T-helper 1 cell treated with Interleukin-12 subunit alpha and Interleukin-12 subunit beta and Interleukin-4 antibody, amounts not matched to agents 30 μg/mL and 1 μg/mL, for 36 hours (primary cell): ENCODE data around the gene PLA2G12B.
"Not testable (repeated sequence)": the region's sequence is repeated elsewhere in the genome, so short reads cannot be mapped to it uniquely, and the experiment has no call there.

ENCODE experiments used
- H3K27ac Mint-ChIP-seq: one replicate; pipeline ENCODE4 v1.8.0; 2021; ENCODE audit warnings: mild to moderate bottlenecking, mixed read lengths
- H3K27me3 Mint-ChIP-seq: one replicate; pipeline ENCODE4 v1.8.0; 2021; ENCODE audit warnings: low read depth, mixed read lengths
- H3K36me3 Mint-ChIP-seq: one replicate; pipeline ENCODE4 v1.8.0; 2021; ENCODE audit warnings: low read depth, mixed read lengths
- H3K4me1 Mint-ChIP-seq: one replicate; pipeline ENCODE4 v1.8.0; 2021; ENCODE audit warnings: low read depth, mixed read lengths
- H3K4me3 Mint-ChIP-seq: one replicate; pipeline ENCODE4 v1.8.0; 2021; ENCODE audit warnings: mild to moderate bottlenecking, moderate library complexity, mixed read lengths
- H3K9me3 Mint-ChIP-seq: one replicate; pipeline ENCODE4 v1.8.0; 2021; ENCODE audit warnings: mixed read lengths

The PLA2G12B gene

DNA sequence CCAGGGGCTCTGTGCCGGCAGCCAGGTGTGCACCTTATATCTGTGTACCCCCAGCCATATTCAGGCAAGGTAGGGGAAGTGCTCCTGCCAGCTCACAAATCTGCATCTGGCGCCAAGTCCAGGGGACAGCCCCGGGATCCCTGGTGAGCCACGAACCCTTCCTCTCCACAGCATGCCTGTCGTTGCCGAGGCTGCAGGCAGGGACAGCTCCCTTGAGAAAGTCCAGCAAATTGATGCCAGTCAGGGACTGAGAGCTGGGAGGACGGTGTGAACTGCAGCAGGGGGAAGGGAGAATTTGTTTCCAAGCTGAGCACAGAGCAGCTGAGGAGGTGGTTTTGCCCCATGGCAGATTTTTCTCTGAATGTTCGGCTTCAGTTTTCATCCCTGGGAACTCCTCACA is 919 bp downstream of the PLA2G12B start:
- Mint-ChIP-seq H3K4me3 (no peak overlapping the region), H3K9me3 (no peaks in the 10 kb centered on the region), H3K4me1 (no peaks in the 10 kb centered on the region), H3K27ac (no peak overlapping the region), H3K36me3 (no peaks in the 10 kb centered on the region), H3K27me3 (peaks cover under 1% of the 10 kb centered on the region)

DNA sequence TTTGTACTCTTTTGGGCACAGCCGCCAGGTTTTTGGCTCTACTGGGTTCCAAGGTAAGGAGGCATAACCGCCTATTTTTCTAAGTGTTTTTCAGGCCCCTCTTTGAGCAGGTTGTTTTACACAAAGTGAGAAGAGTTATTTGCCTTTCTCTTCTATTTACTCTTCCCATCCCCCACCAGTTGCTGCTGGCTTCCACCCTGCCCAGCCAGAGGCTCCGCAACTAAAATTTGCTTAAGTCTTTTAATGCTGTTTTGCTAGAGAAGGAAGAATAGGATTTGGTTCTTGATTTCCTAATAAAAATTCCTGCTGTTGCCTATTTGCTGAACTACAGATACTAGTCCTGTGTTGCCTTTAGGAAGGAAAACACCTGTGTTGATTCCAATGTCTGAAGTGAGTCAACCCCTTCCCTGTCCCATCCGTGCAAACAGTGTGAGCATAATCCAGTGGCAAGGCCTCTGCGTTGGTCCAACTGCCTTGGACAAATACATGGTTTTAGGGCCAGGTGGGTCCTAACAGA is 1.9 kb downstream of the PLA2G12B start:
- H3K27me3 Mint-ChIP-seq = peaks cover 3% of the 10 kb centered on the region
- no peak overlapping the region for H3K4me3 Mint-ChIP-seq
- H3K27ac Mint-ChIP-seq = no peak overlapping the region

DNA sequence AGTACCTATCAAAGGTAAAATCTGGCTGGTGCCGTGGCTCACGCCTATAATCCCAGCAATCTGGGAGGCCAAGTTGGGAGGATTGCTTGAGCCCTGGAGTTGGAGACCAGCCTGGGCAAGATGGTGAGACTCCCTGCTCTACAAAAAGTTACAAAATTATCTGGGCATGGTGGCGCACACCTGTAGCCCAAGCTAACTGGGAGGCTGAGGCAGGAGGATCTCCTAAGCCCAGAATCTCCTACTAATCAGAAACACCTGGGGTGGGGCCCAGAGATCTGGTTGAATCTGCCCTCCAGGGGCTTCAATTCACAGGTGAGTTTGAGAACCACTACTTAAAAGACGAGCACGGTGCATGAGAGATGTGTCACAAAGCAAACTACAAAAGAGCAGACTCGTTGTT is 2.4 kb downstream of the PLA2G12B start:
- Mint-ChIP-seq H3K4me3 (no peak overlapping the region), H3K36me3 (no peaks in the 10 kb centered on the region), H3K27ac (no peak overlapping the region), H3K4me1 (no peaks in the 10 kb centered on the region), H3K9me3 (no peaks in the 10 kb centered on the region), H3K27me3 (peaks cover 3% of the 10 kb centered on the region)

More for the DNA sequence above, 1.9 kb downstream of the PLA2G12B start:
- no peaks in the 10 kb centered on the region for H3K9me3 Mint-ChIP-seq
- no peaks in the 10 kb centered on the region for H3K4me1 Mint-ChIP-seq
- H3K36me3 Mint-ChIP-seq = no peaks in the 10 kb centered on the region

DNA sequence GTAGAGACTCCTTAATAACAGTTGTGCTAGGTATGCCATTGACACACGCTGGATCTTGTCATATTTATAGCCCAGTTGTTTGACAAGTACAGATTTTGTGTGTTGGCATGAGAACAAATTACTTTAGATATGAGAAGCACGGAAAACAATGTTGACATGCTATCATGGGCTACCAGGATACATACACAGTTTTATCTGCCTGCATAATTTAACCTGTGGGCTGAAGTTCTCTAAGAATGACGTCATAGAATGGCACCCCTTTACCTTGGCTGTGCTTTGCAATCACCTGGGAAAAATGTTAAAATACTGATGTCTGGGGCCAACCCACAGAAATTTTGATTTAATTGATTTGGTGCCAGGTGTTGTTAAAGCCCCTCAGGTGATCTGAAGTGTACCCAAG is 2.8 kb downstream of the PLA2G12B start:
- H3K4me3 Mint-ChIP-seq = no peak overlapping the region
- no peak overlapping the region for H3K27ac Mint-ChIP-seq
- H3K9me3 Mint-ChIP-seq = no peaks in the 10 kb centered on the region
- no peaks in the 10 kb centered on the region for H3K36me3 Mint-ChIP-seq
- H3K27me3 Mint-ChIP-seq = peaks cover 3% of the 10 kb centered on the region
- H3K4me1 Mint-ChIP-seq = no peaks in the 10 kb centered on the region

DNA sequence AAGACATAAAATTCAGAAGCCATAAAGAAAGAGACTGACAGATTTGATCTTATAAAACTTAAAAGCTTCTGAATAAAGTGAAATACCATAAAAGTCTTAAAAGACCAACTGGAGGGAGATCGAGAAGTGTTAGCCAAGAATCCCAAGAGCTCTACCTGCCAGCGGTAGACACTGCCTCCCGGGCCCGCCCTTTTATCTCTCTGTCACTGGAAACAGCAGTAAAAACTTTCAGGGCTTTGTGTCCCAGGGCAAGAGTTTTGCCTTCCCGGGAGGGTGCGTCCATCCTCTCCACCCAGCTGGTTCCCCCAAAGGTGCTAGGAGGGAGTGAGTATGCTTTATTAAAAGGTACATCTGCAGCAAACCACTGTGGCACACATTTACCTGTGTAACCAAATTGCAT is 5.8 kb downstream of the PLA2G12B start:
- no peaks in the 10 kb centered on the region for H3K4me1 Mint-ChIP-seq
- H3K27me3 Mint-ChIP-seq = peaks cover 13% of the 10 kb centered on the region
- no peak overlapping the region for H3K27ac Mint-ChIP-seq
- no peaks in the 10 kb centered on the region for H3K36me3 Mint-ChIP-seq
- no peak overlapping the region for H3K4me3 Mint-ChIP-seq
- H3K9me3 Mint-ChIP-seq = no peaks in the 10 kb centered on the region

DNA sequence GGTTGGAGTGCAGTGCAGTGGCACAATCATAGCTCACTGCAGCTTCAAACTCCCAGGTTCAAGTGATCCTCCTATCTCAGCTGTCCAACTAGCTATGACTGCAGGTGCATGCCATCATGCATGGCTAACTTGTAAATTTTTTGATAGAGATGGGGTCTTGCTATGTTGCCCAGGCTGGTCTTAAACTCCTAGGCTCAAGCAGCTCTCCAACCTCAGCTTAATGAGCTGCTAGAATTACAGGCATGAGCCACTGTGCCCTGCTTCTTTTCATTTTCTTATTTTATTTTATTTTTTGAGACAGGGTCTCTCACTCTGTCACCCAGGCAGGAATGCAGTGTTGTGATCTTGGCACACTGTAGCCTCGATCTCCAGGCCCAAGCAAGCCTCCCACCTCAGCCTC is 7.6 kb downstream of the PLA2G12B start:
- Mint-ChIP-seq H3K9me3 (no peaks in the 10 kb centered on the region), H3K27ac (no peak overlapping the region), H3K36me3 (no peaks in the 10 kb centered on the region), H3K4me1 (no peaks in the 10 kb centered on the region), H3K27me3 (peaks cover 14% of the 10 kb centered on the region), H3K4me3 (no peak overlapping the region)

DNA sequence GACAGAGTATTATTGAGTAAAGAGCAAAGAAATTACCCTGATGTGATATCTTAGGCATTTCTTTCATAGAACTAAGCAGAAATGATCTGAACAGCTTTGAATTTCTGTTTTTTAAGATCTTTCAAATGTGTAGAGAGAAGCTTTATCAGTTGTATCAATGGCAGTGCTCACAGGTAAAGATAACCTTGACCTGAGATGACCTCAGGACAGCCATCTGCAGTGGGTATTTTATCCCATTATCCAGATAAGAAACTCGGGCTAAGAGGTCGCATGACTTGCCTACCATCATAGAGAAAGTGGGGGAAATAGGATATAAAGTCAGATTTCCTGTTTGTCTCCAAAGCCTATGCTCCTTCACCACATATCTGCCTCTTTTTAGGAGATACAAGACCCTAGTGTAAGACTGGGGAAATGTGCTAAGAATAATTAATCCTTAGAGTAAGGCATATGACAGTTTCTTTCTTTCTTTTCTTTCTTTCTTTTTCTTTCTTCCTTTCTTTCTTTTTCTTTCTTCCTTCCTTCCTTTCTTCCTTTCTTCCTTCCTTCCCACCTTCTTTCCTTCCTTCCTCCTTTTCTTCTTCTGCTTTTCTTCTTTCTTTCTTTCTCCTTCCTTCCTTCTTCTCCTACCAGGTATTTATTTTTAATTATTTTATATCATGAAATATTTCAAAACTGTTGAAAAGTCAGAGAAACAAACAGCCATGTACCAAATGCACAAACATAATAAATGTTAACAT is 10.9 kb downstream of the PLA2G12B start:
- Mint-ChIP-seq H3K27ac (no peak overlapping the region), H3K27me3 (peaks cover 14% of the 10 kb centered on the region), H3K36me3 (no peaks in the 10 kb centered on the region), H3K4me3 (no peak overlapping the region), H3K4me1 (no peaks in the 10 kb centered on the region), H3K9me3 (no peaks in the 10 kb centered on the region)

DNA sequence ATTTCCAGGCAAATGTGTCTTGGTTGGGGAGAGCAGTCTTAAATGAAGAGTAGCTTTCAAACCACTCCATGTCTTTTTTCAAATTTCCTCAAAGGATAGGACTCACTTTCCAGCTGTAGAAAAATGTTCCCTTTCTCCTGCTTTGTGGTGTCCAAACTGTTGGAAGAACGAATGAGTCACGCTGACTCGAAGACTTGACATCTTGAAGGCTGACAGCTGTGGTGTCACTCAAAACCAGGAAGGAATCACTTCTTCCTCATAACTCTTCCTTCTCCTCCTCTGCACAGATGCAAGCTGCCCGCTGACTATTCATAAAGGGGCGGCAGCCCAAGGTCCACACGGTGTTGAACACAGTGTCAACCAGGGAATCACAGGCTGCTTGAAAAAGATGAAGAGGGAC is 19.2 kb downstream of the PLA2G12B start:
- Mint-ChIP-seq H3K4me1 (no peaks in the 10 kb centered on the region), H3K4me3 (no peak overlapping the region), H3K36me3 (no peaks in the 10 kb centered on the region), H3K27ac (no peak overlapping the region), H3K9me3 (no peaks in the 10 kb centered on the region), H3K27me3 (no peaks in the 10 kb centered on the region)

DNA sequence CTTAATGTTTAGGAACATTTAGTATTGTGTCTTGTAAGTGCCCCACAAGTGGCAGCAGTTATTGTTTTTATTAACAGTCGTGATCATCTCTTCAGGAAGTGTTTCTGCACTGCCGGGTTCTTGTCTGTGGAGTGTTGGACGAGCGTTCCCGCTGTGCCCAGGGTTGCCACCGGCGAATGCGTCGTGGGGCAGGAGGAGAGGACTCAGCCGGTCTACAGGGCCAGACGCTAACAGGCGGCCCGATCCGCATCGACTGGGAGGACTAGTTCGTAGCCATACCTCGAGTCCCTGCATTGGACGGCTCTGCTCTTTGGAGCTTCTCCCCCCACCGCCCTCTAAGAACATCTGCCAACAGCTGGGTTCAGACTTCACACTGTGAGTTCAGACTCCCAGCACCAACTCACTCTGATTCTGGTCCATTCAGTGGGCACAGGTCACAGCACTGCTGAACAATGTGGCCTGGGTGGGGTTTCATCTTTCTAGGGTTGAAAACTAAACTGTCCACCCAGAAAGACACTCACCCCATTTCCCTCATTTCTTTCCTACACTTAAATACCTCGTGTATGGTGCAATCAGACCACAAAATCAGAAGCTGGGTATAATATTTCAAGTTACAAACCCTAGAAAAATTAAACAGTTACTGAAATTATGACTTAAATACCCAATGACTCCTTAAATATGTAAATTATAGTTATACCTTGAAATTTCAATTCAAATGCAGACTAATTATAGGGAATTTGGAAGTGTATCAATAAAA is 22.2 kb downstream of the PLA2G12B start:
- Mint-ChIP-seq H3K4me1 (no peaks in the 10 kb centered on the region), H3K9me3 (no peaks in the 10 kb centered on the region), H3K4me3 (no peak overlapping the region), H3K27ac (no peak overlapping the region), H3K27me3 (no peaks in the 10 kb centered on the region), H3K36me3 (no peaks in the 10 kb centered on the region)

DNA sequence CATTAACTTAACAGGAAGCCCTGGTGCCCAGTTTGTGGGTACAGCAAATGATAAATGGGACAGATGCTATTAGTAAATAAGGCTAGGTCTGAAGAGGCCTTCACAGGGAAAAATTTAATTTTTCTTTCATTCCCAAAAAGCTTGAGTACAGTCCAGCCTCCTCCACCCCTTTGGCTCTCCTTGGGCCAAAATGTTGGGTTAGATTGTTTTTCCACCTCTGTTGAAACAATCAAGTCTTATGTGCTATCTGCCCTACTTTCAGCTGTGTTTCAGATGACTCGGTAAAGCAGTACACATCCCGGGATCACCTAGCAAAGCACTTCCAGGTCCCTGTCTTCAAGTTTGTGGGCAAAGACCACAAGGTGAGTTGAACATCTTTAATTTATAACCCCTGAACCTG is 24.3 kb downstream of the PLA2G12B start:
- Mint-ChIP-seq H3K36me3 (no peaks in the 10 kb centered on the region), H3K9me3 (no peaks in the 10 kb centered on the region), H3K27ac (no peak overlapping the region)

DNA sequence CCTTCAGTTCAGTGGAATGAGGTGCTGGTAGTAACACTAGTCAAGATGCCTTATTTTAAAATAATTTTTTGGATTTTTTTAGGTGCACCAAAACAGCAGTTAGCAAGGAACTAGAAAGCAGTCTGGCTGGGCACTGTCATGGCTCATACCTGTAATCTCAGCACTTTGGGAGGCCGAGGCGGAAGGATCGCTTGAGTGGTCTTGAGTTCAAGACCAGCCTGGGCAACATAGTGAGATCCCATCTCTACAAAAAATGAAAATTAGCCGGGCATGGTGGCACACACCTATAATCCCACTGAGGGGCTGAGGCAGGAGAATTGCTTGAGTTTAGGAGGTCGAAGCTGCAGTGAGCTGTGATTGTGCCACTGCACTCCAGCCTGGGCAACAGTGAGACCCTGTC is 25.8 kb downstream of the PLA2G12B start:
- Mint-ChIP-seq H3K27ac (no peak overlapping the region), H3K27me3 (no peaks in the 10 kb centered on the region), H3K36me3 (no peaks in the 10 kb centered on the region), H3K4me1 (no peaks in the 10 kb centered on the region), H3K9me3 (no peaks in the 10 kb centered on the region), H3K4me3 (no peak overlapping the region)

More for the DNA sequence above, 24.3 kb downstream of the PLA2G12B start:
- H3K4me3 Mint-ChIP-seq = no peak overlapping the region
- no peaks in the 10 kb centered on the region for H3K4me1 Mint-ChIP-seq
- H3K27me3 Mint-ChIP-seq = no peaks in the 10 kb centered on the region

DNA sequence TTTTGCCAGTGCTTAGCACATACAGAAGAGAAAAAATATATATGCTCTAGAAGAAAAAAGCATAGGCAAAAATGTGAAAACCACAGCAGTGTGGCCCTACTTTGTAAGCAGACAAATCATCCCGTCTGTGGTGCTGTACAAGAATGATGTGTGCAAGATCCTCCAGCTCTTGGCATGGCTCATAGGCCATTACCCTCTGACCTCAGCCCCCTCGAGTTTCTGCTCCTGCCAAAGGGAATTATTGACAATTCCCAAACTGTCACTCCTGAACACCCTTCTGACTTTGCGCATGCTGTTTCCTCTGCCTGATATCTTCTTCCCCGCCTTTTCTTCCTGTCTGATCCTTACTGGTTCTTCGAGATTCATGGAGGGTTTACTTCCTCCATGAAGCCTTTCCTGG is 27.1 kb downstream of the PLA2G12B start:
- Mint-ChIP-seq H3K4me1 (no peaks in the 10 kb centered on the region), H3K27me3 (peaks cover under 1% of the 10 kb centered on the region), H3K4me3 (no peak overlapping the region), H3K9me3 (peaks cover under 1% of the 10 kb centered on the region), H3K27ac (no peak overlapping the region), H3K36me3 (no peaks in the 10 kb centered on the region)

DNA sequence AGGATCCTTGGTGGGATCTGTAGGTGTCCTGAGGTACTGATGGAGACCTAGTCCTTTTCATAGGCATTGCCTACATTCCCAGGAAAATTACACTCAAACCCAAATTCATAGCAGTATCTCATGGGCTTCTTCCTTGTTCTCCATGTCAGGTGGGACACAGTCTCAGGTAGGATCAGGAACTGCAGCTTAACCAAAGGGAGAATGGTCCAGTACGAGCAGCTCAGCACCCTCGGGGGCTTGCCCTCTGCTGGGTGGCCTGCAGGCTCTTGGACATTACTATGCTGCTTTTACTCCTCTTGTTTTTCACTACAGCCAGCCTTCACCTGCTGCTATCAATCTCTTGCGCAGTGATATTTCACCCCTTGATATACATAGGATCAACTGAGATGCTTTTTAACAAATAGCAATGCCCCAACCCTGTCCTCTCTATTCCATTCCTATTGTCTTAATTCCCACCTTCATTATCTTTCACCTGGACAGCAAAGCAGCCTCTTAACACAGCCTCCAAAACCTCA is 28.6 kb downstream of the PLA2G12B start:
- peaks cover 8% of the 10 kb centered on the region for H3K9me3 Mint-ChIP-seq
- H3K4me1 Mint-ChIP-seq = no peaks in the 10 kb centered on the region
- no peak overlapping the region for H3K27ac Mint-ChIP-seq
- H3K36me3 Mint-ChIP-seq = no peaks in the 10 kb centered on the region
- H3K4me3 Mint-ChIP-seq = no peak overlapping the region
- peaks cover 10% of the 10 kb centered on the region for H3K27me3 Mint-ChIP-seq

DNA sequence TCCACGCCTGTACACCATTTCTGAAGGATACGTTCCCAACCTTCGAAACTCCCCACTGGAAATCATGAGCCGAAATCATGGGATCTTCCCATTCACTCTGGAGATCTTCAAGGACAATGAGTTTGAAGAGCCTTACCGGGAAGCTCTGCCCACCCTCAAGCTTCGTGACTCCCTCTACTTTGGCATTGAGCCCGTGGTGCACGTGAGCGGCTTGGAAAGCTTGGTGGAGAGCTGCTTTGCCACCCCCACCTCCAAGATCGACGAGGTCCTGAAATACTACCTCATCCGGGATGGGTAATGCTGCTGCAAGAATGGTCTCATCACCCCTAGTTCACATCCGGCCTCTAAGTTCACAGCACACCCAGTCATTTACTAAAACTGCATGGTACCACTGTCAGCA is 30.3 kb downstream of the PLA2G12B start:
- no peak overlapping the region for H3K27ac Mint-ChIP-seq
- no peak overlapping the region for H3K4me3 Mint-ChIP-seq
- H3K9me3 Mint-ChIP-seq = peaks cover 14% of the 10 kb centered on the region
- H3K27me3 Mint-ChIP-seq = peaks cover 22% of the 10 kb centered on the region
- H3K36me3 Mint-ChIP-seq = no peaks in the 10 kb centered on the region
- H3K4me1 Mint-ChIP-seq = no peaks in the 10 kb centered on the region

DNA sequence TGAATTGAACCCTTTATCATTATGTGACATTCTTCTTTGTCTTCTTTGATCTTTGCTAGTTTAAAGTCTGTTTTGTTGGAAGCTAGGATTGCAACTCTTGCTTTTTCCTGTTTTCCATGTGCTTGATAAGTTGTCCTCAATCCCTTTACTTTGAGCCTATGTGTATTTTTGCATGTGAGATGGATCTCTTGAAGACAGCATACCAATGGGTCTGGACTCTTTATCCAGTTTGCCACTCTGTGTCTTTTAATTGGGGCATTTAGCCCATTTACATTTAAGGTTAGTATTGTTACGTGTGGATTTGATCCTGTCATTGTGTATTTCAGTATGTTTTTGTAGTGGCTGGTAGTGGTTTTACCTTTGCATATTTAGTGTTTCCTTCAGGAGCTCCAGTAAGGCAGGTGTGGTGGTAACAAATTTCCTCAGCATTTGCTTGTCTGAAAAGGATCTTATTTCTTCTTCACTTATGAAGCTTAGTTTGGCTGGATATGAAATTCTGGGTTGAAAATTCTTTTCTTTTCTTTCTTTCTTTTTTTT is 33.4 kb downstream of the PLA2G12B start:
- H3K27ac Mint-ChIP-seq, H3K4me3 Mint-ChIP-seq, H3K36me3 Mint-ChIP-seq, H3K4me1 Mint-ChIP-seq: not testable (repeated sequence)
- Mint-ChIP-seq H3K27me3 (peaks cover 32% of the 10 kb centered on the region), H3K9me3 (peaks cover 14% of the 10 kb centered on the region)
